Common myeloid progenitor, CD34-positive (primary cell): ENCODE results near the gene AP2M1.

Experiments
- CTCF ChIA-PET: fragments of 350-600 bp; sonication (Branson Sonifier 250); formaldehyde crosslinking; loops from one replicate; lab custom pipeline; 2021; ENCODE audit warnings: antibody characterized with exemption; lab: Charles Lee
- POLR2A ChIA-PET: fragments of 350-600 bp; sonication (Branson Sonifier 250); formaldehyde crosslinking; loops from one replicate; lab custom pipeline; 2021; ENCODE audit warnings: antibody characterized with exemption; lab: Charles Lee
- DNase-seq, 3 donors: peaks; one replicate each; pipeline versions ENCODE4 v3.0.0 to v3.0.0-alpha.2; 2013
- H3K27ac ChIP-seq, 2 experiments: 1 replicate in 1 of 2; 2 replicates in 1 of 2; pipeline ENCODE4 v1.7.0; 2013; ENCODE audit warnings: inconsistent platforms in 2 of 2, low read length in 2 of 2, mild to moderate bottlenecking in 2 of 2, low read depth in 1 of 2, moderate library complexity in 1 of 2; ENCODE audit not compliant: severe bottlenecking in 2 of 2, insufficient read depth in 1 of 2, poor library complexity in 1 of 2
- H3K27me3 ChIP-seq, 5 experiments: replicated peaks in 2 of 5; 1 replicate in 3 of 5; 2 replicates in 2 of 5; pipeline versions ENCODE4 v1.6.1 to v1.7.0; 2013; ENCODE audit warnings: low read length in 4 of 5, mild to moderate bottlenecking in 2 of 5, moderate library complexity in 2 of 5, inconsistent platforms in 1 of 5; ENCODE audit not compliant: insufficient read depth in 5 of 5, control insufficient read depth in 4 of 5
- H3K36me3 ChIP-seq, 4 experiments: 1 replicate in 2 of 4; 2 replicates in 2 of 4; pipeline versions ENCODE4 v1.6.1 to v1.7.0; 2013; ENCODE audit warnings: low read length in 3 of 4, control low read depth in 1 of 4, mild to moderate bottlenecking in 1 of 4; ENCODE audit not compliant: control insufficient read depth in 4 of 4, insufficient read depth in 4 of 4
- H3K4me1 ChIP-seq, 4 experiments: 1 replicate in 3 of 4; 2 replicates in 1 of 4; pipeline versions ENCODE4 v1.6.1 to v1.7.1; 2013; ENCODE audit warnings: low read length in 3 of 4, mild to moderate bottlenecking in 3 of 4, control low read depth in 1 of 4, inconsistent platforms in 1 of 4, moderate library complexity in 1 of 4; ENCODE audit not compliant: control insufficient read depth in 4 of 4, insufficient read depth in 4 of 4; ENCODE audit errors: control extremely low read depth in 1 of 4
- H3K4me3 ChIP-seq, 7 experiments: 1 replicate in 4 of 7; 2 replicates in 3 of 7; pipeline versions ENCODE4 v1.5.1 to v1.7.0; 2013; ENCODE audit warnings: mild to moderate bottlenecking in 7 of 7, low read length in 6 of 7, moderate library complexity in 6 of 7, inconsistent platforms in 2 of 7, low read depth in 2 of 7, control low read depth in 1 of 7; ENCODE audit not compliant: insufficient read depth in 4 of 7, control insufficient read depth in 1 of 7; ENCODE audit errors: extremely low read depth in 1 of 7
- H3K9me3 ChIP-seq, 5 experiments: 1 replicate in 4 of 5; 2 replicates in 1 of 5; pipeline versions ENCODE4 v1.6.1 to v1.7.1; 2013; ENCODE audit warnings: low read length in 4 of 5, mild to moderate bottlenecking in 2 of 5, inconsistent platforms in 1 of 5, low read depth in 1 of 5, moderate library complexity in 1 of 5; ENCODE audit not compliant: control insufficient read depth in 4 of 5, insufficient read depth in 2 of 5; ENCODE audit errors: control extremely low read depth in 1 of 5
- WGBS: methylation state at CpG from one replicate; pipeline ENCODE4 v1.1.5; 2013; ENCODE audit not compliant: insufficient coverage; 5-methylcytosine and 5-hydroxymethylcytosine counted together

The AP2M1 gene

DNA sequence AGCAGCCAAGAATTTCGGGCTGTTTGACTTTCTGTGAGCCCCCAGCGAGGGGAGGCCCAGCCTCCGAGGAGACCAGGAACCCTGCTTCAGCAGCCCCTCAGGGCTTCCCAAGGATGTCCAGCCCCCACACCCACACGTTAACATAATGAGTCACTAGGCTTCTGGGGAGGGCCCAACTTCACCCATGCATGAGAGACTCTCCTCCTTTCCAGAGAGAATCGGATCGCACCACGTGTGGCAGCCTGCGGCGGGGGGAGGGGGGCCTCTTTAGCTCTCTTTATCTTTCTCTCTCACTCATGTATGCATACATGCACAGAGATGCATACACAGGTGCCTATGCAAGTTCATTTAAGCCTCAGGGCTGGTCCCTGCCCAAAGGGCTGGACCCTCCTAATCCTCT is 3.1 kb upstream of the AP2M1 start:
- Histone ChIP-seq H3K4me3 (no peak overlapping the region), H3K9me3 (no peaks in the 10 kb centered on the region), H3K36me3 (peaks cover 15 to 56% (median 39%) of the 10 kb centered on the region in 4 experiments), H3K4me1 (peaks cover 2 to 17% (median 15%) of the 10 kb centered on the region in 4 experiments), H3K27me3 (no peaks in the 10 kb centered on the region), H3K27ac (no peak overlapping the region)
- ChIA-PET POLR2A (no interaction called here), CTCF (interaction anchor here (1.0 to 2.9 kb wide), 3 partner anchors 11 to 27 kb away, joined by 4 to 9 read pairs (median 4); no protein-coding TSS in a partner anchor)
- DNase-seq: no peak
- 98% methylated on average over 5 of the region's 9 CpGs for WGBS

- ChIA-PET POLR2A (no interaction called here), CTCF (interaction anchor here (0.6 to 1.7 kb wide), 9 partner anchors 9 to 325 kb away, joined by 3 to 7 read pairs (median 3); no protein-coding TSS in a partner anchor)
- WGBS: 99% methylated on average over 5 of the region's 5 CpGs
- Histone ChIP-seq H3K27ac (no peak overlapping the region), H3K9me3 (no peaks in the 10 kb centered on the region), H3K36me3 (peaks cover 8 to 56% (median 34%) of the 10 kb centered on the region in 4 experiments), H3K27me3 (no peaks in the 10 kb centered on the region), H3K4me1 (peaks cover 2 to 20% (median 20%) of the 10 kb centered on the region in 4 experiments), H3K4me3 (no peak overlapping the region)
- DNase-seq: no peak
These were observed 1.8 kb upstream of the AP2M1 start for GRCh38 chr3:184172681-184173373.

- H3K36me3 ChIP-seq: peaks cover 4 to 56% (median 34%) of the 10 kb centered on the region in 4 experiments
- no peaks in the 10 kb centered on the region for H3K27me3 ChIP-seq
- H3K27ac ChIP-seq: no peak overlapping the region
- no peak overlapping the region for H3K4me3 ChIP-seq
- no peaks in the 10 kb centered on the region for H3K9me3 ChIP-seq
- DNase-seq: no peak
- peaks cover 2 to 20% (median 20%) of the 10 kb centered on the region in 4 experiments for H3K4me1 ChIP-seq
- WGBS: 100% methylated on average over 1 of the region's 2 CpGs
- POLR2A ChIA-PET: no interaction called here
- CTCF ChIA-PET: interaction anchor here (0.6 to 1.7 kb wide), 11 partner anchors 8 to 325 kb away, joined by 3 to 7 read pairs (median 3); no protein-coding TSS in a partner anchor
These were observed 1.3 kb upstream of the AP2M1 start for GRCh38 chr3:184173374-184173722.

DNA sequence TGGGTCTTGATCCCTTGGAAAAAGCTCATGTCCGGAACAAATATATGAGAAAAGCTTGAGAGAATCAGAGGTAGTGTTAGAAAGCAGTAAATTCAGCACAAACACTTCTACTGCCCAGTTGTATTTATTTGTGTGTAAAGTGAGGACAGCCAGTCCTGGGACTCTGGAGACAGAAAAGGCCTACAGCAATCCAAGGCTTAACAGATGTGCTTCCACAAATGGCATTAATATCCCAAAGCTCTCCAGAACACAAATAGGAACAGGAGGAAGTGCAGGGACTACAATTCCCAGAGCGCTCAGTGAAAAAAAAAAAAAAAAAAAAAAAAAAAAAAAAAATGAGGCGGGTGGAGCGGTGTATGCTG is 390 bp upstream of the AP2M1 start:
- CTCF ChIA-PET: interaction anchor here (0.9 to 1.7 kb wide), 5 partner anchors 9 to 68 kb away, joined by 3 to 7 read pairs (median 3); no protein-coding TSS in a partner anchor
- Histone ChIP-seq H3K4me3 (peak overlapping the region in 1 of 7 experiments; percentile 97), H3K4me1 (peaks cover 2 to 20% (median 20%) of the 10 kb centered on the region in 4 experiments), H3K27ac (no peak overlapping the region), H3K27me3 (no peaks in the 10 kb centered on the region), H3K36me3 (peaks cover 8 to 56% (median 35%) of the 10 kb centered on the region in 4 experiments), H3K9me3 (no peaks in the 10 kb centered on the region)
- POLR2A ChIA-PET: interaction anchor here (0.6 to 1.2 kb wide), 2 partner anchors 19 to 39 kb away, joined by 3 read pairs; partner anchors contain the start of genes DVL3 and EIF2B5
- no peak for DNase-seq
- 0% methylated on average over 1 of the region's 4 CpGs for WGBS

- no peak for DNase-seq
- WGBS: 37% methylated on average over 8 of the region's 8 CpGs
- Histone ChIP-seq H3K4me3 (peak overlapping the region; percentile 70 to 98 (median 87)), H3K36me3 (peaks cover 15 to 56% (median 41%) of the 10 kb centered on the region in 4 experiments), H3K4me1 (peaks cover 2 to 20% (median 20%) of the 10 kb centered on the region in 4 experiments), H3K27me3 (no peaks in the 10 kb centered on the region), H3K27ac (peak overlapping the region in 1 of 2 experiments; percentile 82), H3K9me3 (no peaks in the 10 kb centered on the region)
- CTCF ChIA-PET: interaction anchor here (1.0 kb wide), 1 partner anchor 19 kb away, joined by 3 read pairs; no protein-coding TSS in a partner anchor
- POLR2A ChIA-PET: interaction anchor here (1.2 kb wide), 1 partner anchor 20 kb away, joined by 3 read pairs; the partner anchor contains the start of gene DVL3
These were observed 851 bp downstream of the AP2M1 start for GRCh38 chr3:184175506-184175905.

DNA sequence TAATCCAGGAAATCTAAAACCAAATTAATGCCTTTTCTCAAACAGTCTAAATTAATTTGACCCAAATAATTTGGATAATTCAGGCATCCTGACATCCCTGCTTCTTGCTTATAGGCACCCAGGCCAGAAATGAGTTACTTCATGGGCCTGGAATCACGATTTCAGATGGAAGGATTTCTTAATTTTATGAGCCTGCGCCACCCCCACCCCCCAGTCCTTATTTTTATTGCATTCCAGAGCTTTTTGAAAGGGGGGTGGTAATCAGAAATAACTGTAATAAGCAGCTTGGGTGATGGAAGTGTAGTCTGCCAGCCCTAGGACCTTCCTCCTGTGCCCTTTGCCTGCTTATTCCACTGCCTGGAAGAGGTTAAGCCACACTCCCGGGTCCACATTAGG is 1.3 kb downstream of the AP2M1 start:
- Histone ChIP-seq H3K27ac (peak overlapping the region in 1 of 2 experiments; percentile 82), H3K4me3 (peak overlapping the region in 6 of 7 experiments; percentile 70 to 98 (median 90)), H3K9me3 (no peaks in the 10 kb centered on the region), H3K27me3 (no peaks in the 10 kb centered on the region), H3K36me3 (peaks cover 15 to 56% (median 44%) of the 10 kb centered on the region in 4 experiments), H3K4me1 (peaks cover 2 to 20% (median 20%) of the 10 kb centered on the region in 4 experiments)
- ChIA-PET CTCF (interaction anchor here (0.9 to 1.1 kb wide), 2 partner anchors 11 to 21 kb away, joined by 3 read pairs; partner anchors contain the start of gene DVL3), POLR2A (no interaction called here)
- DNase-seq: no peak
- WGBS: 50% methylated on average over 1 of the region's 3 CpGs
